H1 (cell line): Measurements from ENCODE around the gene RPS3. TPM values are rescaled to one million over a fixed set of nuclear protein-coding genes. Genes with fewer than 3 reads are reported as not detected.

ENCODE experiments used
- polyA plus RNA-seq, 7 experiments: library from polyadenylated mRNA; depleted of rRNA in 3 of 7; stranded (reverse) in 5 of 7; unstranded in 2 of 7; fragments of >200 nt in 5 of 7; fragments of 200-250 nt in 2 of 7; gene quantifications; 1 replicate in 5 of 7; 2 replicates in 1 of 7; 4 replicates in 1 of 7; pipeline versions ENCODE4 v1.2.1 to v1.2.3, GENCODE V29; 2011 to 2013; ENCODE audit warnings: missing spikeins in 2 of 7, mixed read lengths in 2 of 7
- total RNA-seq: library from RNA; stranded (reverse); fragmentation: NEBNext Ultra II Directional; extraction: Animal tissue kit (Norgen Biotek cat#: 25700); gene quantifications from 2 replicates; pipeline ENCODE4 v1.2.1, GENCODE V29; 2021
- TF ChIP-seq, protein P1 (sequence below): IDR thresholded peaks from 2 replicates; pipeline ENCODE4 v1.6.1; 2012; ENCODE audit warnings: inconsistent platforms

RPS3 gene
- total and polyA plus RNA-seq, 2 of the 8 experiments (the other 6 are each of a cell fraction or from before 2014, with no cell fraction given) = 3,813 to 4,194 TPM

DNA sequence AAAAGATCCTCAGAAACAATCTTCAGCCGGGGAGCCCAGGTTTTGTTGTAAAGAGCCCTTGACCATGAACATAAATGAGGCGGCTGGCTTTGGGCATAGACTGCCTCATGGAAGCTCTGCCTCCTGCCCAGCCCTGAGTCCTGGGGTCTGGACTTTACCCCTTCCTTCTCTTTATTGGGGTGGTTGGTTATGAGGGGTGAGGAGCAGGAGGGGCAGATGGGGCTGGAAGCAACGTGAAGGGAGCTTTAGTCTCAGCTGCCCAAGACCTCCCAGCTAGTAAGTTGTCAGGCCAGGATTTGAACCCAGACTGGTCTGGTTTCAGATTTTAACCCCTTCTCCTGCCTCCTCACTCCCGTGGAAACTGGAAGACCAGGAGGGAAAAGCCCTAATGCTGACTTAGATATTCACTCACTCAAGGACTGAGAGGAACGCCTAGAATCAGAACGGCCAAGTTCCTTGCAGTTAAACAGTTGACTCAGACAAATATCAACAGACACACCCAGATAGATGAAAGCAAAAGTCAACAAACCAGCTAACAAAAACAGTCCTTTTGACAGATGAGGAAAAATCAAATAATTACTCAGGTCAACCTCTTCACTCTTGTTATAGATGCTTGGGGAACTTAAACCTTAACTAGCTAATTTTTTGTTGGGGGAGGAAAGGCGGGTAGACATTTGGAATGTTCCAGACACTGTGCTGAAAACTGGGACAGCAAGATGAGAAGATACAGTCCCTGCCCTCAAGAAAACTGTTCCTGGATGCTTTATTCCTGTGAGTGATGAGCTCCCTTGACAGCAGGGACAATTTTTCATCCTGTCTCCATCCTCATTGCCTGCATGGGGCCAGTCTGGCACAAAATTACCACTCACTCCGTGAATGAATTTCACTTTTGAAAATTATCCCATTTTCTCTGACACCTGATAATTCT lies 27.1 kb upstream of the RPS3 start (continued):
- TF ChIP-seq, protein P1, sequence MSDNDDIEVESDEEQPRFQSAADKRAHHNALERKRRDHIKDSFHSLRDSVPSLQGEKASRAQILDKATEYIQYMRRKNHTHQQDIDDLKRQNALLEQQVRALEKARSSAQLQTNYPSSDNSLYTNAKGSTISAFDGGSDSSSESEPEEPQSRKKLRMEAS = no peak
